ENCODE data around the gene SHD.

DNA sequence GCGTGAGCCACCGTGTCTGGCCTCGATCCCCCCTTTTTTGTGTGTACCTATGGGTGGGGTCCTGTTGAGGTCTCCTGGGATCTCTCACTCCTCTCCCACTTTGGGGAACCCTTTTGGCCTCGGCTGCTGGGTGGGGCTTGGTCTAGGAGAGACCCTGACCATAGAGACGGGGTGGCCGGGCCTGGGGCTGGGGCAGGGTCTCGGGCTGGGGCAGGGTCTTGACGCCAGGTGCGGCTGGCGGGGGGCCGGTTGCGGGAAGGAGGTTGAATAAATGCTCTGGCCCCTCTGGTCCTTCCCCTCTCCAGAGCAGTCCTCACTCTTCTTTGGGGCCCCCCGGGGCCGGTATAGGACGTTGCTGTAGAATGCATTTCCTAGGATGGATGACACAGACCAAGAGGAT lies 13.4 kb downstream of the SHD start:
- TF ChIP-seq, protein P1, sequence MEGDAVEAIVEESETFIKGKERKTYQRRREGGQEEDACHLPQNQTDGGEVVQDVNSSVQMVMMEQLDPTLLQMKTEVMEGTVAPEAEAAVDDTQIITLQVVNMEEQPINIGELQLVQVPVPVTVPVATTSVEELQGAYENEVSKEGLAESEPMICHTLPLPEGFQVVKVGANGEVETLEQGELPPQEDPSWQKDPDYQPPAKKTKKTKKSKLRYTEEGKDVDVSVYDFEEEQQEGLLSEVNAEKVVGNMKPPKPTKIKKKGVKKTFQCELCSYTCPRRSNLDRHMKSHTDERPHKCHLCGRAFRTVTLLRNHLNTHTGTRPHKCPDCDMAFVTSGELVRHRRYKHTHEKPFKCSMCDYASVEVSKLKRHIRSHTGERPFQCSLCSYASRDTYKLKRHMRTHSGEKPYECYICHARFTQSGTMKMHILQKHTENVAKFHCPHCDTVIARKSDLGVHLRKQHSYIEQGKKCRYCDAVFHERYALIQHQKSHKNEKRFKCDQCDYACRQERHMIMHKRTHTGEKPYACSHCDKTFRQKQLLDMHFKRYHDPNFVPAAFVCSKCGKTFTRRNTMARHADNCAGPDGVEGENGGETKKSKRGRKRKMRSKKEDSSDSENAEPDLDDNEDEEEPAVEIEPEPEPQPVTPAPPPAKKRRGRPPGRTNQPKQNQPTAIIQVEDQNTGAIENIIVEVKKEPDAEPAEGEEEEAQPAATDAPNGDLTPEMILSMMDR (IDR thresholded peaks at IDR 0.05), result no peak
- TF ChIP-seq POLR2AphosphoS5 (IDR thresholded peaks at IDR 0.05), result no peak
